ENCODE data around the gene PCDHGA5.
"Not testable (repeated sequence)": the region's sequence is repeated elsewhere in the genome, so short reads cannot be mapped to it uniquely, and the experiment has no call there.

The PCDHGA5 gene

DNA sequence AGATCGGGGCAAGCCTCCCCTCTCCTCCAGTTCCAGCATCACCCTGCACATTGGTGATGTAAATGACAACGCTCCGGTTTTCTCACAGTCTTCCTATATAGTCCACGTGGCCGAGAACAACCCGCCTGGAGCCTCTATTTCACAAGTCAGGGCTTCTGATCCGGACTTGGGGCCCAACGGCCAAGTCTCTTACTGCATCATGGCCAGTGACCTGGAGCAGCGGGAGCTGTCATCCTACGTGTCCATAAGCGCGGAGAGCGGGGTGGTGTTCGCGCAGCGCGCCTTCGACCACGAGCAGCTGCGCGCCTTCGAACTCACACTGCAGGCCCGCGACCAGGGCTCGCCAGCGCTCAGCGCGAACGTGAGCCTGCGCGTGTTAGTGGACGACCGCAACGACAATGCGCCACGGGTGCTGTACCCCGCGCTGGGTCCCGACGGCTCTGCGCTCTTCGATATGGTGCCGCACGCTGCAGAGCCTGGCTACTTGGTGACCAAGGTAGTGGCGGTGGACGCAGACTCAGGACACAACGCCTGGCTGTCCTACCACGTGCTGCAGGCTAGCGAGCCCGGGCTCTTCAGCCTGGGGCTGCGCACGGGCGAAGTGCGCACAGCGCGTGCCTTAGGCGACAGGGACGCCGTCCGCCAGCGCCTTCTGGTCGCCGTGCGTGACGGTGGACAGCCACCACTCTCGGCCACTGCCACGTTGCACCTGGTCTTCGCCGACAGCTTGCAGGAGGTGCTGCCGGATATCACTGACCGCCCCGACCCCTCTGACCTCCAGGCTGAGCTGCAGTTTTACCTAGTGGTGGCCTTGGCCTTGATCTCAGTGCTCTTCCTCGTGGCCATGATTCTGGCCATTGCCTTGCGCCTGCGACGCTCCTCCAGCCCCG, 25.4 kb downstream of the PCDHGA5 start:
- H3K4me1 Mint-ChIP-seq (ENCODE audit: low read depth), result peaks cover 2% of the 10 kb centered on the region
- peaks cover 89% of the 10 kb centered on the region for H3K27me3 Mint-ChIP-seq
- peaks cover 57% of the 10 kb centered on the region for H3K9me3 Mint-ChIP-seq
- H3K36me3 Mint-ChIP-seq (ENCODE audit: low read depth), result peaks cover 18% of the 10 kb centered on the region
- no peak overlapping the region for H3K4me3 Mint-ChIP-seq
- no peak overlapping the region for H3K27ac Mint-ChIP-seq
- no peak for DNase-seq

DNA sequence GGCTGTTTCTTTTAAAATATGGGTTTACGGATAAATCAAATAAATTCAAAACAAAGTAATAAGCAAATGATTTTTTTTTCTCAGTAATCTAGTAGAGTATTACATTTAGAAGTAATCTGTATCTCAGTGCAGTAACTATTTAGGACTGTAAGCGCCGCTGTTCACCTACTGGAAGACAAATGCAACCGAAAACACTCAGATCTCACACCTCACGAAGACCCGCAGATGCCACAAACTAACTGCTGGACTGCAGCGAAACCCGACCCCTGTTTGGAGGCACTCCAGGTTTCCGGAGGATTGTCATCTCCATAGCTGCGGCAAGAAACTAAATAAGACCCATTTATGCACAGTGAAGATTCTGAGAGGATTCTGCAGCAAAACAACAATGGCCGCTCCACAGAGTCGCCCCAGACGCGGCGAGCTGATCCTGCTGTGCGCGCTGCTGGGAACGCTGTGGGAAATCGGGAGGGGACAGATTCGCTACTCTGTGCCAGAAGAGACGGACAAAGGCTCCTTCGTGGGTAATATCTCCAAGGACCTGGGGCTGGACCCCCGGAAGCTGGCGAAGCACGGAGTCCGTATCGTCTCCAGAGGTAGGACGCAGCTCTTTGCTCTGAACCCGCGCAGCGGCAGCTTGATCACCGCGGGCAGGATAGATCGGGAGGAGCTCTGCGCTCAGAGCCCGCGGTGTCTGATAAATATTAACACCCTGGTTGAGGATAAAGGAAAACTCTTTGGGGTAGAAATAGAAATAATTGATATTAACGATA, 28.7 kb downstream of the PCDHGA5 start, which contains the start of gene PCDHGA8:
PCDHGA8 (plus strand) TSS at position 205 of the 770 bp plus-strand sequence; CDS start at position 386, 181 bp downstream.
- Mint-ChIP-seq H3K9me3 (peaks cover 48% of the 10 kb centered on the region), H3K27ac (no peak within 1 kb of the TSS), H3K27me3 (peaks cover 84% of the 10 kb centered on the region), H3K4me1 (ENCODE audit: low read depth) (peaks cover 2% of the 10 kb centered on the region), H3K4me3 (no peak within 1 kb of the TSS), H3K36me3 (ENCODE audit: low read depth) (peaks cover 22% of the 10 kb centered on the region)
- no peak for DNase-seq

DNA sequence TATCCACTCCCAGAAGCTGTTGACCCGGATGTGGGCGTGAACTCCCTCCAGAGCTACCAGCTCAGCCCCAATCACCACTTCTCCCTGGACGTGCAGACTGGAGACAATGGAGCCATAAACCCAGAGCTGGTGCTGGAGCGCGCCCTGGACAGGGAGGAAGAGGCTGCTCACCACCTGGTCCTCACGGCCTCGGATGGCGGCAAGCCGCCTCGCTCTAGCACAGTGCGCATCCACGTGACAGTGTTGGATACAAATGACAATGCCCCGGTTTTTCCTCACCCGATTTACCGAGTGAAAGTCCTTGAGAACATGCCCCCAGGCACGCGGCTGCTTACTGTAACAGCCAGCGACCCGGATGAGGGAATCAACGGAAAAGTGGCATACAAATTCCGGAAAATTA, 29.3 kb downstream of the PCDHGA5 start:
- H3K36me3 Mint-ChIP-seq (ENCODE audit: low read depth), result peaks cover 21% of the 10 kb centered on the region
- H3K4me1 Mint-ChIP-seq (ENCODE audit: low read depth), result peaks cover 2% of the 10 kb centered on the region
- no peak overlapping the region for H3K4me3 Mint-ChIP-seq
- no peak overlapping the region for H3K27ac Mint-ChIP-seq
- DNase-seq, result no peak
- H3K27me3 Mint-ChIP-seq, result peaks cover 85% of the 10 kb centered on the region
- peaks cover 45% of the 10 kb centered on the region for H3K9me3 Mint-ChIP-seq

DNA sequence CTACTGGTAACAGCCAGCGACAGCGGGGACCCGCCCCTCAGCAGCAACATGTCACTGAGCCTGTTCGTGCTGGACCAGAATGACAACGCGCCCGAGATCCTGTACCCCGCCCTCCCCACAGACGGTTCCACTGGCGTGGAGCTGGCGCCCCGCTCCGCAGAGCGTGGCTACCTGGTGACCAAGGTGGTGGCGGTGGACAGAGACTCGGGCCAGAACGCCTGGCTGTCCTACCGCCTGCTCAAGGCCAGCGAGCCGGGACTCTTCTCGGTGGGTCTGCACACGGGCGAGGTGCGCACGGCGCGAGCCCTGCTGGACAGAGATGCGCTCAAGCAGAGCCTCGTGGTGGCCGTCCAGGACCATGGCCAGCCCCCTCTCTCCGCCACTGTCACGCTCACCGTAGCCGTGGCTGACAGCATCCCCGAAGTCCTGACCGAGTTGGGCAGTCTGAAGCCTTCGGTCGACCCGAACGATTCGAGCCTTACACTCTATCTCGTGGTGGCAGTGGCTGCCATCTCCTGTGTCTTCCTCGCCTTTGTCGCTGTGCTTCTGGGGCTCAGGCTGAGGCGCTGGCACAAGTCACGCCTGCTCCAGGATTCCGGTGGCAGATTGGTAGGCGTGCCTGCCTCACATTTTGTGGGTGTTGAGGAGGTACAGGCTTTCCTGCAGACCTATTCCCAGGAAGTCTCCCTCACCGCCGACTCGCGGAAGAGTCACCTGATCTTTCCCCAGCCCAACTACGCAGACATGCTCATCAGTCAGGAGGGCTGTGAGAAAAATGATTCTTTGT, 30.6 kb downstream of the PCDHGA5 start:
- H3K9me3 Mint-ChIP-seq, result peaks cover 43% of the 10 kb centered on the region
- H3K4me1 Mint-ChIP-seq (ENCODE audit: low read depth); H3K4me3 Mint-ChIP-seq; H3K27ac Mint-ChIP-seq; DNase-seq: not testable (repeated sequence)
- peaks cover 23% of the 10 kb centered on the region for H3K36me3 Mint-ChIP-seq (ENCODE audit: low read depth)
- H3K27me3 Mint-ChIP-seq, result peaks cover 85% of the 10 kb centered on the region

DNA sequence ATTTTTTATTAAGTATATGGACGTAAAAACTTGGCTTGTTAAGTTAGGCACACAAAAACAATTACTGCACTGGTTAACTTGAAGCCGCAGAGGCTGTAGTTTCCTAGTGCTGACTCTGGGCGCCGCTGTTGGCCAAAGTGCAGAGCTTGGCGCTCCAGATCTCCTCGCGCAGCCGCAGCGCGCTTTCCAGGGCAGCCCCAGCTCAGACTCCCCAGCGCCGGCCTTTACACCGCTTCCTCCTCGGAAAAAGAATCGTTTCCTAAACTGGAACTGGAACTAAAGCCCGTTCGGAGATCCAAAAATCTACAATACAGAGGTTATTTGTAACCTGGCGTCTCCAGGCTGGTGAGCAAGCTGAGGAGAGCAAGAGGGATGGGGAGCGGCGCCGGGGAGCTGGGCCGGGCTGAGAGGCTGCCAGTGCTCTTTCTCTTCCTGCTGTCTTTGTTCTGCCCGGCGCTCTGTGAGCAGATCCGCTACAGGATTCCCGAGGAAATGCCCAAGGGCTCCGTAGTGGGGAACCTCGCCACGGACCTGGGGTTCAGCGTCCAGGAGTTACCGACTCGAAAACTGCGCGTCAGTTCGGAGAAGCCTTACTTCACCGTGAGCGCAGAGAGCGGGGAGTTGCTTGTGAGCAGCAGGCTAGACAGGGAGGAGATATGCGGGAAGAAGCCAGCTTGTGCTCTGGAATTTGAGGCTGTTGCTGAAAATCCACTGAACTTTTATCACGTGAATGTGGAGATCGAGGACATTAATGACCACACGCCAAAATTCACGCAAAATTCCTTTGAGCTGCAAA, 34.0 kb downstream of the PCDHGA5 start, which contains the start of gene PCDHGB5:
PCDHGB5 (plus strand) TSS at position 192 of the 796 bp plus-strand sequence; CDS start at position 373, 181 bp downstream.
- H3K27me3 Mint-ChIP-seq, result peaks cover 83% of the 10 kb centered on the region
- peaks cover 35% of the 10 kb centered on the region for H3K9me3 Mint-ChIP-seq
- peak within 1 kb of the TSS; percentile 50 for H3K4me3 Mint-ChIP-seq
- DNase-seq, result peak; percentile 52
- H3K27ac Mint-ChIP-seq; H3K4me1 Mint-ChIP-seq (ENCODE audit: low read depth): not testable (repeated sequence)
- peaks cover 21% of the 10 kb centered on the region for H3K36me3 Mint-ChIP-seq (ENCODE audit: low read depth)

DNA sequence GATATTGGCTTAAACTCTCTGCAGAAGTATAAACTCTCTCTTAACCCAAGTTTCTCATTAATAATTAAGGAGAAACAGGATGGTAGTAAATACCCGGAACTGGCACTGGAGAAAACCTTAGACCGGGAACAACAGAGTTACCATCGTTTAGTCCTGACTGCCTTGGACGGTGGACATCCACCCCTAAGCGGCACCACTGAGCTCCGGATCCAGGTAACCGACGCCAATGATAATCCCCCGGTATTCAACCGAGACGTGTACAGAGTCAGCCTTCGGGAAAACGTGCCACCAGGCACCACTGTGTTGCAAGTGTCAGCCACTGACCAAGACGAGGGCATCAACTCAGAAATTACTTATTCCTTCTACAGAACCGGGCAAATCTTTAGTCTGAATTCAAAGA, 34.6 kb downstream of the PCDHGA5 start:
- Mint-ChIP-seq H3K9me3 (peaks cover 31% of the 10 kb centered on the region), H3K27me3 (peaks cover 83% of the 10 kb centered on the region), H3K4me3 (no peak overlapping the region), H3K4me1 (ENCODE audit: low read depth) (peaks cover 3% of the 10 kb centered on the region), H3K36me3 (ENCODE audit: low read depth) (peaks cover 18% of the 10 kb centered on the region), H3K27ac (no peak overlapping the region)
- DNase-seq, result no peak

DNA sequence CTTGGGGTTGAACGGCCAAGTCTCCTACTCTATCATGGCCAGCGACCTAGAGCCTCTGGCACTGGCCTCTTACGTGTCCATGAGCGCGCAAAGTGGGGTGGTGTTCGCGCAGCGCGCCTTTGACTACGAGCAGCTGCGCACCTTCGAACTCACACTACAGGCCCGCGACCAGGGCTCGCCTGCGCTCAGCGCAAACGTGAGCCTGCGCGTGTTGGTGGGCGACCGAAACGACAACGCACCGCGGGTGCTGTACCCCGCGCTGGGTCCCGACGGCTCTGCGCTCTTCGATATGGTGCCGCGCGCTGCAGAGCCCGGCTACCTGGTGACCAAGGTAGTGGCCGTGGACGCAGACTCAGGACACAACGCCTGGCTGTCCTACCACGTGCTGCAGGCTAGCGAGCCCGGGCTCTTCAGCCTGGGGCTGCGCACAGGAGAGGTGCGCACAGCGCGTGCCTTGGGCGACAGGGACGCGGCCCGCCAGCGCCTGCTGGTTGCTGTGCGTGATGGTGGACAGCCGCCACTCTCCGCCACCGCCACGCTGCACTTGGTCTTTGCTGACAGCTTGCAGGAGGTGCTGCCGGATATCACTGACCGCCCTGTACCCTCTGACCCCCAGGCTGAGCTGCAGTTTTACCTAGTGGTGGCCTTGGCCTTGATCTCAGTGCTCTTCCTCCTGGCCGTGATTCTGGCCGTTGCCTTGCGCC, 35.7 kb downstream of the PCDHGA5 start:
- peaks cover 15% of the 10 kb centered on the region for H3K36me3 Mint-ChIP-seq (ENCODE audit: low read depth)
- H3K27ac Mint-ChIP-seq, result no peak overlapping the region
- H3K27me3 Mint-ChIP-seq, result peaks cover 83% of the 10 kb centered on the region
- H3K9me3 Mint-ChIP-seq, result peaks cover 32% of the 10 kb centered on the region
- H3K4me3 Mint-ChIP-seq, result no peak overlapping the region
- H3K4me1 Mint-ChIP-seq (ENCODE audit: low read depth), result peaks cover 3% of the 10 kb centered on the region
- DNase-seq, result no peak

DNA sequence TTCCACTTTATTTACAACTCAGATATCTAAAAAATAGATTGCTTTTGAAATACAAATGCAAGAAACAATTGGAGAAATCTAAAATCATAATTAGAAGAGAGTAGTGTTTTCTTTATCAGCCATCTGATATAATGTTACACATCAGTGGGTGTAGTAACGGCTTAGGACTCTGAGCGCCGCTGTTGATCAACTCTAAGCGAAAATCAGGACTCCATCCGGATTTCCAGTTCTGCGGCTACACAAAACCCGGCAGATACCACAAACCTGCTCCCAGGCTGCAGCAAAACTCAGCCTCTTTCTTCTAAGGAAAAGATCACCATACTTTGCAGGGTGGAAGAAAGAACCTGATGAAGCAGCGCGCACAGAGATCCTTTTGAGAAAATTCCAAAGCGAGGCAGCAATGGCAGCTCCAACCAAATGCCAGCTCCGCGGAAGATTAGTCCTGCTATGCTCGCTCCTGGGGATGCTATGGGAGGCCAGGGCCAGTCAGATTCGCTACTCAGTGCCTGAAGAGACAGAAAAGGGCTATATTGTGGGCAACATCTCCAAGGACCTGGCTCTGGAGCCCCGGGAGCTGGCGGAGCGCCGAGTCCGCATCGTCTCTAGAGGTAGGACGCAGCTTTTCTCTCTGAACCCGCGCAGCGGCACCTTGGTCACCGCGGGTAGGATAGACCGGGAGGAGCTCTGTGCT, 38.7 kb downstream of the PCDHGA5 start, which contains the start of gene PCDHGA9:
PCDHGA9 (plus strand) TSS at position 226 of the 691 bp plus-strand sequence; CDS start at position 401, 175 bp downstream.
- H3K27me3 Mint-ChIP-seq, result peaks cover 80% of the 10 kb centered on the region
- no peak within 1 kb of the TSS for H3K27ac Mint-ChIP-seq
- no peak for DNase-seq

DNA sequence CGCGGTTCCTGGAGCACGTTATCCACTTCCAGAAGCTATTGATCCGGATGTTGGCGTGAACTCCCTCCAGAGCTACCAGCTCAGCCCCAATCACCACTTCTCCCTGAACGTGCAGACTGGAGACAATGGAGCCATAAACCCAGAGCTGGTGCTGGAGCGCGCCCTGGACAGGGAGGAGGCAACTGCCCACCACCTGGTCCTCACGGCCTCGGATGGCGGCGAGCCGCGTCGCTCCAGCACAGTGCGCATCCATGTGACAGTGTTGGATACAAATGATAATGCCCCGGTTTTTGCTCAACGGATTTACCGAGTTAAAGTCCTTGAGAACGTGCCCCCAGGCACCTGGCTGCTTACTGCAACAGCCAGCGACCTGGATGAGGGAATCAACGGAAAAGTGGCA, 39.4 kb downstream of the PCDHGA5 start:
- H3K27ac Mint-ChIP-seq, result no peak overlapping the region
- H3K4me1 Mint-ChIP-seq (ENCODE audit: low read depth), result peaks cover 3% of the 10 kb centered on the region
- peaks cover 14% of the 10 kb centered on the region for H3K36me3 Mint-ChIP-seq (ENCODE audit: low read depth)
- H3K9me3 Mint-ChIP-seq, result peaks cover 28% of the 10 kb centered on the region
- H3K27me3 Mint-ChIP-seq, result peaks cover 83% of the 10 kb centered on the region
- no peak overlapping the region for H3K4me3 Mint-ChIP-seq
- no peak for DNase-seq

More for the DNA sequence above, 38.7 kb downstream of the PCDHGA5 start, which contains the start of gene PCDHGA9:
- Mint-ChIP-seq H3K4me3 (peak within 1 kb of the TSS; percentile 58), H3K36me3 (ENCODE audit: low read depth) (peaks cover 12% of the 10 kb centered on the region), H3K4me1 (ENCODE audit: low read depth) (peaks cover 3% of the 10 kb centered on the region), H3K9me3 (peaks cover 28% of the 10 kb centered on the region)

DNA sequence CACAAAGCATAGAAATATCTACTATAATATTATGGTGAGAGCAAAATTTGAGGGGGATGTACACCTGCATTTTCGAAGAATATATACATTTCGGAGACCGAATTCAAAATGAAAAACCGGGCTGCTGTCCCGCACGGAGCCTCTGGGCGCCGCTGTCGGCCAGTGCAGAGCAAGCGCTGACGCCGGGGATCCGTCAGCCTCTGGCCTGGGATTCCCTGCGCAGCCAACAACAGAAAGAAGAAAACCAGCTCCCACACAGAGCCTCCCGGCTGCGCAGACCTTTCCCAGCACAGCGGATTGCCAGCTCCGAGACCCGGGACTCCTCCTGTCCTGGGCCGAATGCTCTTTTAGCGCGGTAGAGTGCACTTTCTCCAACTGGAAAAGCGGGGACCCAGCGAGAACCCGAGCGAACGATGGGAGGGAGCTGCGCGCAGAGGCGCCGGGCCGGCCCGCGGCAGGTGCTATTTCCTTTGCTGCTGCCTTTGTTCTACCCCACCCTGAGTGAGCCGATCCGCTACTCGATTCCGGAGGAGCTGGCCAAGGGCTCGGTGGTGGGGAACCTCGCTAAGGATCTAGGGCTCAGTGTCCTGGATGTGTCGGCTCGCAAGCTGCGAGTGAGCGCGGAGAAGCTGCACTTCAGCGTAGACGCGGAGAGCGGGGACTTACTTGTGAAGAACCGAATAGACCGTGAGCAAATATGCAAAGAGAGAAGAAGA, 44.0 kb downstream of the PCDHGA5 start, which contains the start of gene PCDHGB6:
PCDHGB6 (plus strand) TSS at position 232 of the 716 bp plus-strand sequence; CDS start at position 414, 182 bp downstream.
- peak within 1 kb of the TSS; percentile 52 for H3K4me3 Mint-ChIP-seq
- H3K27me3 Mint-ChIP-seq, result peaks cover 82% of the 10 kb centered on the region
- H3K36me3 Mint-ChIP-seq (ENCODE audit: low read depth); H3K4me1 Mint-ChIP-seq (ENCODE audit: low read depth); H3K27ac Mint-ChIP-seq: not testable (repeated sequence)
- H3K9me3 Mint-ChIP-seq, result peaks cover 20% of the 10 kb centered on the region
- peak; percentile 59 for DNase-seq

DNA sequence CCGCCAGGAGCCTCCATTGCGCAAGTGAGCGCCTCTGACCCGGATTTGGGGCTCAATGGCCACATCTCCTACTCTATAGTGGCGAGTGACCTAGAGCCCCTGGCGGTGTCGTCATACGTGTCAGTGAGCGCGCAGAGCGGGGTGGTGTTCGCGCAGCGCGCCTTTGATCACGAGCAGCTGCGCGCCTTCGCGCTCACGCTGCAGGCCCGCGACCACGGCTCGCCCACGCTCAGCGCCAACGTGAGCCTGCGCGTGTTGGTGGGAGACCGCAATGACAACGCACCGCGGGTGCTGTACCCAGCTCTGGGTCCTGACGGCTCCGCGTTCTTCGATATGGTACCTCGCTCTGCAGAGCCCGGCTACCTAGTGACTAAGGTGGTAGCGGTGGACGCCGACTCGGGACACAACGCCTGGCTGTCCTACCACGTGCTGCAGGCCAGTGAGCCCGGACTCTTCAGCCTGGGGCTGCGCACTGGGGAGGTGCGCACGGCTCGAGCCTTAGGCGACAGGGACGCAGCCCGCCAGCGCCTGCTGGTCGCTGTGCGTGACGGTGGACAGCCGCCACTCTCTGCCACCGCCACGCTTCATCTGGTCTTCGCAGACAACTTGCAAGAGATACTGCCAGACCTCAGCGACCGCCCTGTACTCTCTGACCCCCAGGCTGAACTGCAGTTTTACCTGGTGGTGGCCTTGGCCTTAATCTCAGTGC, 45.8 kb downstream of the PCDHGA5 start:
- no peak for DNase-seq
- peaks cover 82% of the 10 kb centered on the region for H3K27me3 Mint-ChIP-seq
- peaks cover 16% of the 10 kb centered on the region for H3K4me1 Mint-ChIP-seq (ENCODE audit: low read depth)
- peaks cover 23% of the 10 kb centered on the region for H3K9me3 Mint-ChIP-seq
- H3K27ac Mint-ChIP-seq, result no peak overlapping the region
- no peak overlapping the region for H3K4me3 Mint-ChIP-seq
- H3K36me3 Mint-ChIP-seq (ENCODE audit: low read depth), result peaks cover 9% of the 10 kb centered on the region

Data from activated T-cell treated with anti-CD3 and anti-CD28 coated beads, Interleukin-2, amount 50 U/mL, for 24 hours (primary cell).